Left lung (tissue), 10 donors: ENCODE measurements around the gene COL25A1. TPM values are rescaled to one million over a fixed set of nuclear protein-coding genes. Genes with fewer than 3 reads are reported as not detected.

Source experiments
- ATAC-seq: fragments of 200-7000 bp; cut with Tn5 transposase; one replicate; pipeline ENCODE4 v1.9.1; 2020; ENCODE audit warnings: moderate library complexity
- DNase-seq, 4 donors: peaks; one replicate each; pipeline ENCODE4 v3.0.0-alpha.2; 2013 to 2020
- H3K27ac ChIP-seq, 2 donors: fragments of 200-600 bp; sonication (generic) in 1 of 2; one replicate each; pipeline versions ENCODE4 v1.5.0 to v1.8.0; 2020 to 2021
- H3K27me3 ChIP-seq, 2 donors: fragments of 200-600 bp; sonication (generic) in 1 of 2; one replicate each; pipeline versions ENCODE4 v1.5.0 to v1.8.0; 2020 to 2021
- H3K36me3 ChIP-seq, 2 donors: fragments of 200-600 bp; sonication (generic) in 1 of 2; one replicate each; pipeline versions ENCODE4 v1.5.0 to v1.8.0; 2020 to 2021
- H3K4me1 ChIP-seq, 2 donors: fragments of 200-600 bp; one replicate each; pipeline ENCODE4 v1.8.0; 2021
- H3K4me3 ChIP-seq, 2 donors: fragments of 200-600 bp; sonication (generic) in 1 of 2; one replicate each; pipeline versions ENCODE4 v1.5.0 to v1.8.0; 2020 to 2021; ENCODE audit warnings: mild to moderate bottlenecking in 1 of 2
- H3K9me3 ChIP-seq, 2 donors: fragments of 200-600 bp; sonication (generic) in 1 of 2; one replicate each; pipeline versions ENCODE4 v1.5.0 to v1.8.0; 2020 to 2021
- CTCF ChIP-seq, 2 donors: fragments of 200-600 bp; sonication (generic) in 1 of 2; IDR thresholded peaks; one replicate each; pipeline versions ENCODE4 v1.5.0 to v1.8.0; 2021; ENCODE audit warnings: antibody characterized with exemption in 2 of 2
- intact Hi-C, 2 donors: fragments of 100-400 bp; cut with DNase I; formaldehyde crosslinking; loops; one replicate each; pipeline versions ENCODE4 v1.11.2 to v1.14.2; 2022
- polyA plus RNA-seq, 6 donors: library from polyadenylated mRNA; unstranded; fragments of 120-200 nt; gene quantifications; one replicate each; pipeline ENCODE4 v1.2.1, GENCODE V29; 2013; ENCODE audit not compliant: insufficient read length in 6 of 6
- total RNA-seq, 2 donors: library from RNA; stranded (reverse); fragmentation: NEBNext Ultra II Directional; extraction: Animal tissue kit (Norgen Biotek cat#: 25700); gene quantifications; one replicate each; pipeline ENCODE4 v1.2.1, GENCODE V29; 2021
- donor health status: DM: no; HTN: yes; CAD: no.
- donor health status: DM: no; HTN: no; CAD: no.

The COL25A1 gene
- total and polyA plus RNA-seq, 8 donors = 0.13 to 1.8 (median 1.4) TPM

- Histone ChIP-seq H3K4me1 (no peaks in the 10 kb centered on the region), H3K27ac (no peak overlapping the region), H3K27me3 (no peaks in the 10 kb centered on the region), H3K4me3 (no peak overlapping the region), H3K9me3 (peaks cover 0 to 3% of the 10 kb centered on the region in 2 donors), H3K36me3 (no peaks in the 10 kb centered on the region)
- intact Hi-C loops = no loop called here
- DNase-seq (no peak), ATAC-seq (no peak)
- TF ChIP-seq CTCF (IDR thresholded peaks at IDR 0.05) = no peak
These were observed 177.4 kb downstream of the COL25A1 start for GRCh38 chr4:109125084-109125483.

GRCh38 chr4:109123951-109124350 is 178.5 kb downstream of the COL25A1 start:
- H3K27ac ChIP-seq = no peak overlapping the region
- no peaks in the 10 kb centered on the region for H3K27me3 ChIP-seq
- DNase-seq = no peak
- TF ChIP-seq CTCF (IDR thresholded peaks at IDR 0.05) = no peak
- peaks cover 0 to 3% of the 10 kb centered on the region in 2 donors for H3K9me3 ChIP-seq
- no peak overlapping the region for H3K4me3 ChIP-seq
- H3K36me3 ChIP-seq = no peaks in the 10 kb centered on the region
- ATAC-seq = no peak
- no peaks in the 10 kb centered on the region for H3K4me1 ChIP-seq
- intact Hi-C loops = no loop called here

GRCh38 chr4:109121561-109121960 is 180.9 kb downstream of the COL25A1 start:
- ATAC-seq = no peak
- no peak for TF ChIP-seq CTCF (IDR thresholded peaks at IDR 0.05)
- no peaks in the 10 kb centered on the region for H3K27me3 ChIP-seq
- no peaks in the 10 kb centered on the region for H3K4me1 ChIP-seq
- peaks cover 0 to 3% of the 10 kb centered on the region in 2 donors for H3K9me3 ChIP-seq
- DNase-seq = no peak
- intact Hi-C loops = no loop called here
- no peak overlapping the region for H3K27ac ChIP-seq
- no peak overlapping the region for H3K4me3 ChIP-seq
- H3K36me3 ChIP-seq = no peaks in the 10 kb centered on the region

- H3K27me3 ChIP-seq = no peaks in the 10 kb centered on the region
- no peaks in the 10 kb centered on the region for H3K36me3 ChIP-seq
- no peaks in the 10 kb centered on the region for H3K4me1 ChIP-seq
- ATAC-seq (no peak), DNase-seq (no peak)
- no peak for TF ChIP-seq CTCF (IDR thresholded peaks at IDR 0.05)
- intact Hi-C loops = no loop called here
- no peak overlapping the region for H3K4me3 ChIP-seq
- peaks cover 0 to 3% of the 10 kb centered on the region in 2 donors for H3K9me3 ChIP-seq
- H3K27ac ChIP-seq = no peak overlapping the region
These were observed 182.6 kb downstream of the COL25A1 start for GRCh38 chr4:109119852-109120251.

- TF ChIP-seq CTCF (IDR thresholded peaks at IDR 0.05) = no peak
- intact Hi-C loops = no loop called here
- Histone ChIP-seq H3K27me3 (no peaks in the 10 kb centered on the region), H3K27ac (no peak overlapping the region), H3K36me3 (no peaks in the 10 kb centered on the region), H3K4me3 (no peak overlapping the region), H3K9me3 (peaks cover 0 to 3% of the 10 kb centered on the region in 2 donors), H3K4me1 (no peaks in the 10 kb centered on the region)
- DNase-seq (no peak), ATAC-seq (no peak)
These were observed 183.8 kb downstream of the COL25A1 start for GRCh38 chr4:109118635-109119034.
